Activated naive CD4-positive, alpha-beta T cell (primary cell): Measurements from ENCODE around the gene SLC43A3.

Experiments used
- DNase-seq, 4 experiments: peaks; one replicate each; lab custom pipeline; 2025; lab: John Stamatoyannopoulos, UW

Gene SLC43A3

GRCh38 chr11:57357856-57358255 is 69.1 kb downstream of the SLC43A3 start:
- no peak for DNase-seq

DNA sequence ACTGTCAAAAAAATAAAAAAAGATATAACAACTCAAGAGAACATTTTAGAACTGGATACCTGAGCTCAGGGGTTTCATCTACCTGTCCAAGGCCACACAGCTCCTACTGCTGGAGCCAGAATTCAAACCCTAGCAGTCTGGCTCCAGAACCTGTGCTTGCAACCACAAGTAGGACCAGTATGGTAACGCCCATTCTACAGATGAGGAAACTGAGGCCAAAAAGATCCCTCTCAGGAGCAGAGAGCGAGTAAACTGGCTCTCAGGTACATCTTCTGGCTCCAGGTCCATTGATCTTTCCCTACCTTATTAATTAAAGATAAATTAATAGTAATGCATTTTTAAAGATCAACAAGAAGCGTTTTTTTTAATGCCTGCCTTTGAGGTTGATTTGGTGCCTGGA is 69.6 kb downstream of the SLC43A3 start:
- DNase-seq: no peak
